GM21717 (cell line): ENCODE data around the gene HNF4A.

Source experiments
- ATAC-seq: cut with Tn5 transposase; IDR thresholded peaks from one replicate; pipeline ENCODE4 v1.9.1; 2021; ENCODE audit warnings: mild to moderate bottlenecking, moderate library complexity; ENCODE audit not compliant: unreplicated experiment

The HNF4A gene

GRCh38 chr20:44390280-44390679 lies 34.8 kb downstream of the HNF4A start:
- no peak for ATAC-seq

GRCh38 chr20:44392088-44392775 lies 36.7 kb downstream of the HNF4A start:
- ATAC-seq: no peak

GRCh38 chr20:44392776-44393607 lies 37.5 kb downstream of the HNF4A start:
- no peak for ATAC-seq

- ATAC-seq: no peak
Observed at GRCh38 chr20:44393608-44394451, 38.3 kb downstream of the HNF4A start.

- no peak for ATAC-seq
Observed at GRCh38 chr20:44394452-44394701, 38.9 kb downstream of the HNF4A start.

- ATAC-seq: no peak
Observed at GRCh38 chr20:44394702-44395460, 39.4 kb downstream of the HNF4A start.

GRCh38 chr20:44395461-44396340 lies 40.2 kb downstream of the HNF4A start:
- no peak for ATAC-seq

- no peak for ATAC-seq
Observed at GRCh38 chr20:44396369-44397130, 41.1 kb downstream of the HNF4A start.

GRCh38 chr20:44398335-44398734 lies 42.8 kb downstream of the HNF4A start:
- no peak for ATAC-seq

GRCh38 chr20:44399446-44399845 lies 43.9 kb downstream of the HNF4A start:
- ATAC-seq: no peak

GRCh38 chr20:44400671-44400969 lies 45.1 kb downstream of the HNF4A start:
- no peak for ATAC-seq

- ATAC-seq: no peak
Observed at GRCh38 chr20:44400970-44401769, 45.7 kb downstream of the HNF4A start.

- ATAC-seq: no peak
Observed at GRCh38 chr20:44401770-44402390, 46.4 kb downstream of the HNF4A start.

- ATAC-seq: no peak
Observed at GRCh38 chr20:44402391-44403193, 47.1 kb downstream of the HNF4A start.

- no peak for ATAC-seq
Observed at GRCh38 chr20:44403194-44404112, 48.0 kb downstream of the HNF4A start.
